Measurements from ENCODE around the gene ACTR5. TPM values are rescaled to one million over a fixed set of nuclear protein-coding genes. Genes with fewer than 3 reads are reported as not detected.
A peak's percentile ranks its signal among the peaks of the same experiment; 100 is the strongest.

Gene ACTR5
- total and polyA plus RNA-seq, 7 donors = 3.8 to 9.3 (median 5.3) TPM

GRCh38 chr20:38730989-38731737 lies 17.1 kb upstream of the ACTR5 start:
- H3K27ac ChIP-seq = no peak overlapping the region
- peak overlapping the region; percentile 46 for H3K4me3 ChIP-seq
- peak; percentile 96 for TF ChIP-seq CTCF (IDR thresholded peaks at IDR 0.05)
- H3K27me3 ChIP-seq (ENCODE audit: insufficient read depth in 3 of 3, low read length in 2 of 3) = peaks cover 3 to 96% (median 33%) of the 10 kb centered on the region in 3 donors
- H3K36me3 ChIP-seq (ENCODE audit: insufficient read depth in 1 of 2, low read depth in 1 of 2) = no peaks in the 10 kb centered on the region
- ATAC-seq (peak; percentile 59 to 86 (median 76)), DNase-seq (peak; percentile 62 to 80)
- H3K9me3 ChIP-seq = no peaks in the 10 kb centered on the region
- intact Hi-C loops (cut with DNase I) = loop anchor here (5.0 kb wide), 2 partner anchors 79 to 84 kb away; no protein-coding TSS in a partner anchor
- WGBS, 3 donors = 0 to 1% (median 1%) methylated on average over 40 of the region's 40 CpGs
- H3K4me1 ChIP-seq = peaks cover 5% of the 10 kb centered on the region

GRCh38 chr20:38731738-38732113 lies 16.5 kb upstream of the ACTR5 start:
- H3K27me3 ChIP-seq (ENCODE audit: insufficient read depth in 3 of 3, low read length in 2 of 3) = peaks cover 3 to 92% (median 27%) of the 10 kb centered on the region in 3 donors
- WGBS, 3 donors = 47 to 55% (median 51%) methylated on average over 1 of the region's 1 CpG

GRCh38 chr20:38732981-38733380 lies 15.3 kb upstream of the ACTR5 start:
- Histone ChIP-seq H3K27ac (no peak overlapping the region), H3K36me3 (ENCODE audit: insufficient read depth in 1 of 2, low read depth in 1 of 2) (no peaks in the 10 kb centered on the region), H3K27me3 (ENCODE audit: insufficient read depth in 3 of 3, low read length in 2 of 3) (peaks cover 6 to 83% (median 17%) of the 10 kb centered on the region in 3 donors), H3K9me3 (no peaks in the 10 kb centered on the region), H3K4me3 (no peak overlapping the region), H3K4me1 (peaks cover 5% of the 10 kb centered on the region)
- no peak for DNase-seq
- no peak for TF ChIP-seq CTCF (IDR thresholded peaks at IDR 0.05)
- WGBS, 3 donors = 79 to 88% (median 80%) methylated on average over 4 of the region's 4 CpGs
- intact Hi-C loops (cut with DNase I) = loop anchor here (5.0 kb wide), 2 partner anchors 81 to 86 kb away; no protein-coding TSS in a partner anchor
- ATAC-seq = no peak

More at GRCh38 chr20:38731738-38732113, 16.5 kb upstream of the ACTR5 start:
- Histone ChIP-seq H3K9me3 (no peaks in the 10 kb centered on the region), H3K4me1 (peaks cover 5% of the 10 kb centered on the region), H3K4me3 (no peak overlapping the region), H3K27ac (no peak overlapping the region), H3K36me3 (ENCODE audit: insufficient read depth in 1 of 2, low read depth in 1 of 2) (no peaks in the 10 kb centered on the region)
- DNase-seq = no peak
- ATAC-seq = no peak
- intact Hi-C loops (cut with DNase I) = loop anchor here (5.0 kb wide), 2 partner anchors 79 to 84 kb away; no protein-coding TSS in a partner anchor
- TF ChIP-seq CTCF (IDR thresholded peaks at IDR 0.05) = no peak

- Histone ChIP-seq H3K27ac (no peak overlapping the region), H3K27me3 (ENCODE audit: insufficient read depth in 3 of 3, low read length in 2 of 3) (peaks cover 3 to 74% (median 9%) of the 10 kb centered on the region in 3 donors), H3K4me3 (no peak overlapping the region), H3K9me3 (no peaks in the 10 kb centered on the region), H3K4me1 (peaks cover 5% of the 10 kb centered on the region), H3K36me3 (ENCODE audit: insufficient read depth in 1 of 2, low read depth in 1 of 2) (no peaks in the 10 kb centered on the region)
- TF ChIP-seq CTCF (IDR thresholded peaks at IDR 0.05) = no peak
- DNase-seq (no peak), ATAC-seq (no peak)
- intact Hi-C loops (cut with DNase I) = no loop called here
- WGBS, 3 donors = 48 to 54% (median 51%) methylated on average over 6 of the region's 6 CpGs
Observed at GRCh38 chr20:38735172-38735571, 13.1 kb upstream of the ACTR5 start.

All from psoas muscle (tissue), 8 donors.